Activated CD4-positive, alpha-beta T cell treated with anti-CD3 and anti-CD28 coated beads, Interleukin-2, amount 50 U/mL, for 24 hours (primary cell): ENCODE results near the gene SLC1A2.

ENCODE experiments used
- DNase-seq, 2 donors: peaks; one replicate each; pipeline ENCODE4 v3.0.0-alpha.2; 2020; ENCODE audit warnings: low read depth in 1 of 2, low spot score in 1 of 2

The SLC1A2 gene

DNA sequence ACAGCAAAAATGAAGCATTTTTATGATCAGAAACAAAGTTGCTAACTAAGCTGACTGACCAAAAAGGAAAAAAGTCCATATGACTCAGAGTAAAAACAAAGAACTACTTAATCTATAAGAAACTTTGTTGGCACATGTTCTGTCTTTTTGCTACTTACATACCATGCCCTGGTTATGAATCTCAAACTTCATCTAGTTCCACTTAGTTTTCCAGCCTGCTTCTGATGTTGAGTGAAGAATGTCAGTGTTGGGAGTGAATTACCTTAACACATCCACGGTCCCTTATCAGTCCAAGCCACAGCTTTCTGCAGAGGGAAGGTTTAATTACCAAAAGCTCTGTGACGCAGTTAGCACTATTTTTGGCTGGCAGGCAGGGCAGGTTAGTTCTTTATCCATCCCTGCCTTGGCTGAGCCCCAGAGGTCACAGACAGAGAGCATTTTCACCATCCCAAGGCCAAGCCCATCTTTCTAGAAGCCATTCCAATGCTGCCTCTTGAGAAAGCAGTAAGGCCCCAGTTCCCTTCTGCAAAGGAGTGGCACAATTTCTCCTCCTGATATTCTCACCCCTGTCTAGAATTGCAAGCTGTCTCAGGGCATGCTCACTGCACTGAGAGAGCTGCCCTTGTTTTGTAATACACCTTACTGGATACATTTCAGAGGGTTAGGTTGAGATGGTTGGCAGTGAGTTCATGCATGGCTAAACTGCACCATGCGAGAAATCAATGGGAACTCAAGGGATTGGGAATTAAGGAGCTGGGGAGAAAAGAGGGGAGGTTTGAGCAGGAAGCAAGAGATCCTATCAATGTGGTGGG lies 67.1 kb downstream of the SLC1A2 start:
- DNase-seq, result no peak

- DNase-seq, result no peak
Observed at GRCh38 chr11:35349897-35350296, 69.5 kb downstream of the SLC1A2 start.

DNA sequence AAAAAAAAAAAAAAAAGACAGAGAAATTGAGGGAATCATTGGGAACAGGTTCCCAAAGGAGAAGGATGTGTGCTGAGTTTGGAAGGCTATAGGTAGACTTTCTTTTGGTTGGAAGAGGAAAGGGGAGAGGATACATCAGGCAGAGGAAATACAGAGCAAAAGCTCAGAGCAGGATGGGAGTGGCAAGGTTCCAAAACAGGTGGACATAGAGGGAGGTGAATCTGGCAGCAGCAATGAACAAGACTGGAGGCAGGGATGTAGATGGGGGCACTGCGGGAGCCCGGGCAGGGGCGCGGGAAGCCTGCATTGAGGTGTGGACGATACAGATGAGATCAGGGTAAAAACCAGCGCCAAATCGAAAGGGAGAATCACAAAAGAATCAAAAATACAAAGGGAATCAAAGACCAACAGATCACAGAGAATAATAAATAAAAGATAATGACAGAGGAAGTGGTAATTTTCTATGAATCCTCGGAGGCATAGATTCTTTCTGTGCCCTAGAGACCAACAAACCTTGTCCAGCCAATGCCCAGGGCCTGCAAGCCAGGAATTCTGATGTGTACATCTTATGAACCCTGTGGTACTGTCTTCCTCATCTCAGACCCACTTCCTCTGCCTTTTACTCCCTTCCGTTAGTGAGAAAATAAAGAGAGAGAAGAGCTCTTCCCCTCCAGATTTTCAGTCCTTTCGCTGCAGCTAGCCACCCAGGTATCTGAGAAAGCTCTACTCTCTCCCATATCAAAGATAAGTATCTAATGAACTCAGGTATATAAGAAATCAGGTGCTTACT lies 70.3 kb downstream of the SLC1A2 start:
- no peak for DNase-seq

- DNase-seq, result no peak
Observed at GRCh38 chr11:35347921-35348331, 71.4 kb downstream of the SLC1A2 start.

- DNase-seq, result no peak
Observed at GRCh38 chr11:35347173-35347878, 72.0 kb downstream of the SLC1A2 start.

- DNase-seq, result no peak
Observed at GRCh38 chr11:35346472-35347156, 72.7 kb downstream of the SLC1A2 start.

GRCh38 chr11:35344681-35345574 lies 74.4 kb downstream of the SLC1A2 start:
- DNase-seq, result no peak

GRCh38 chr11:35343033-35343598 lies 76.2 kb downstream of the SLC1A2 start:
- peak; percentile 9 to 37 for DNase-seq

DNA sequence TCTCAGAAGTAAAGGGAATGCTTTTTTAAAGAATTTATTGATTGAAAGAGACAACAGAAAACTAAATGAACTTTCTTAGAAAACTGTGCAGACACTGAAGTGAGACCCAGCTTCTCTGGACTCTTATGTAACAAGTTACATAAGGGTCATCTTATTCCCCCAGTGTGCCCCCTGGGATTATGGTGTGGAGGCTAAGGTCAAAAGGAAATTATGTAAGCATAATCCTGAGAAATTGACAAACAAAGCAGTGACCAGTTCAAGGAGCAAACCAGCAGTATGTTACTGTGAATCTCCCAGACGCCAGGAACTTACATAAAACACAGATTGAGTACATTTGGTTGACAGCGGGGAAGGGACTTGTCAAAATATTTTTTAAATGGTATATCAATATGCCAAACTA lies 78.6 kb downstream of the SLC1A2 start:
- DNase-seq, result no peak

GRCh38 chr11:35340071-35340470 lies 79.3 kb downstream of the SLC1A2 start:
- DNase-seq, result no peak

GRCh38 chr11:35338921-35339320 lies 80.4 kb downstream of the SLC1A2 start:
- no peak for DNase-seq

DNA sequence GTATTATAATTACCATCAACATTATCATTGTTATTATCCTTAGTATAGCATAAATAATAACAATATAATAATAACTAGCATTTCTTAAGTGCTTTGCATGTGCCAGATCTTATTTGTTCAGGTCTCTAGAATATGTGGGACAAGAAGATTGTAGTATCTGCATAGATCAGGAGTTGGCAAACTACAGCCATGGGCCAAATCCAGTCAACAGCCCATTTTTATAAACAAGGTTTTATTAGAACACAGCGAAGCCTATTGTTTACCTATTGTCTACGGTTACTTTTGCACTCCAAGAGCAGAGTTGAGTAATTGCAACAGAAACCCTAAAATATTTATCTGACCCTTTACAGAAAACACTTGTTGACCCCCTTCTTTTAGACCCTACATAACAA lies 81.4 kb downstream of the SLC1A2 start:
- DNase-seq, result no peak

DNA sequence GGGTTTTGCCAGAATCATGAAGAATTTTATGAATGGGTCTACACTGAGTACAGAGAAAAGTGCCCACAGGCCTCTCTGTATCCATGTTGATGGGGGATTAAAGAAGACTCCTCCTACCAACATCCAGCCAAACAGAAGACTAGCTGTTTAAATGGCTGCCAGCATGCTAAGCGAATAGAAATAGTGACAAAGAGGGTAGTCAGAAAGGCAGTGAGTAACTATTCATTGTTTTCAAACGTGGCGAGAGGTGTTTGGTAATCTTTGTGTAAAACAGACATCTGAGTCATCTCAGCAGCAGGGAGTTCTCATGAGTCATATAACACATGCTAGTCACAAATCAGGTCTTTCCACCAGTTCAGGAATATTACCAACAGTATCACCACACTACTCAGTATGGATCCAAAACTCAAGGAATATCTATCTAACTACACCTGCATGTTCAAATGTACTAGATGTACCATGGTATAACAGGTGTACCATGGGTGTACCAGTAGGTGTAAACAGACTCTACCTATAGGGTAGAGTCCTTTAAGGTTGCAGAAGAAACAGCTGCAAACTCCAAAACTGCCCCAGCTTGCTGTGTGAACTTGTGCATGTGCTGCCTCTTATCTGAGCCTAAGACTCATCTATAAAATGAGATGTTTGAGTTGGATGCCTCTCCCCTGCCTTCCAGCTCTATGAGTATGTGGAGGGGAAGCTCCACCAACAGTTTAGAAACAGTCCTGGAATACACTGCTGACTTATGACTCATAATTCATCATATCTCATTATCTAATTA lies 82.0 kb downstream of the SLC1A2 start:
- peak in 1 of 2 donors; percentile 40 for DNase-seq

DNA sequence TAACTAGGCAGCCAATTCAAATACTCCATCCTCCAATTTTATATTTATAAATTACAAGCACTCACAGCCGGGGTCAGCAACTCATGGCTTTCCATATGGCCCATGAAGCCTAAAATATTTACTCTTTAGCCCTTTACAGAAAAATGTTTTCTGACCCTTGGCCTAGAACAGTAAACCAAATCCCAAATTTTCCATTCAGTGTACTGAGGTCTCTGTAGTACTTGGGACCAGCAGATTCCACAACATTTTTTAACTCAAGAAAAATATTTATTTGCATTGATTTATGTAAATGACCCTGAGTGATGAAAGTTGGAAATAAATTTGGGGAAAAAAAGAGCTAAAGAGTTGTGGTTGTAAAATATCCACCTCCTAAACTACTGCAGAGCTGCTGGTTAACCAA lies 82.6 kb downstream of the SLC1A2 start:
- no peak for DNase-seq

GRCh38 chr11:35335226-35335625 lies 84.1 kb downstream of the SLC1A2 start:
- no peak for DNase-seq

GRCh38 chr11:35334385-35335090 lies 84.8 kb downstream of the SLC1A2 start:
- no peak for DNase-seq

DNA sequence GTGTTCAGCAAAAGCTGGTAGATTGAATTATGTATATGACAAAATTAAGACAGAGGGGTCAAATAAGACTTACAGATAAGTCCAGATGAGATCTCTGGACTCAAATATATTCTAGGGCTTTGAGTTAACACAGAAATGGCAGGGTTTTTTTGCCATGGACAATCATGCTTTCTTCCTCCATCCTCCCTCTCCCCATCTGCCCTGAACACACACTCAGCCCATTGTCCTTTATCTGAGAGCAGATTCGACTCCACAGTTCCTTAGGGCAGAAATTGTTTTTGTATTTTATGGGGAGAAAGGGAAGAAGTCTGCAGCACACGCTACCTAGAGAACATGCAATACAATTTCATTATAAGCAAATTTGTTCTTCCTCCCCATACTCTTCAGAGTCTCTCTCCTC lies 86.8 kb downstream of the SLC1A2 start:
- no peak for DNase-seq

- DNase-seq, result peak in 1 of 2 donors; percentile 14
Observed at GRCh38 chr11:35330931-35331330, 88.4 kb downstream of the SLC1A2 start.
